Measurements from ENCODE around the gene BICDL2. TPM values are rescaled to one million over a fixed set of nuclear protein-coding genes. Genes with fewer than 3 reads are reported as not detected.

Gene BICDL2
- total and polyA plus RNA-seq, 2 of the 4 experiments (the other 2 are of a cell fraction), result 0.17 to 0.18 TPM

GRCh38 chr16:3045758-3046640 is 9.3 kb upstream of the BICDL2 start, which contains the start of gene MMP25 (continued):
- no peak for TF ChIP-seq RAD21 (IDR thresholded peaks at IDR 0.05; ENCODE audit: low read length)
- no peak for TF ChIP-seq NFE2L2 (IDR thresholded peaks at IDR 0.05; ENCODE audit: low read depth, low read length)

DNA sequence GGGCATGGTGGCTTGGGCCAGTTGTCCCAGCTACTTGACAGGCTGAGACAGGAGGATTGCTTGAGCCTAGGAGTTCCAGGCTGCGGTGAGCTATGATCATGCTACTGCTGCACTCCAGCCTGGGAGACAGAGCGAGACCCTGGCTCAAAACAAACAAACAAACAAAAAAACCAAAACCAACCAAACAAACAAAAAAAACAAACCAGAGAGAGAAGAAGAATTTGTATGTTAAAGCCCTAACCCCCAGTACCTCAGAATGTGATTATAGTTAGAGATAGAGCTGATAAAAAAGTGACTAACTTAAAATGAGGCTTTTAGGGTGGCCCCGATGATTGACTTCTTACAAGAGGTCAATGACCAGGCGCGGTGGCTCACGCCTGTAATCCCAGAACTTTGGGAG is 8.0 kb upstream of the BICDL2 start:
- intact Hi-C loops (cut with micrococcal nuclease), result no loop called here
- Histone ChIP-seq H3K4ac (ENCODE audit: low read depth, low read length) (no peak overlapping the region), H3K27ac (ENCODE audit: insufficient read depth, low read length) (no peak overlapping the region), H3K9me1 (ENCODE audit: insufficient read depth, low read length) (no peaks in the 10 kb centered on the region), H3K27me3 (ENCODE audit: control insufficient read depth, insufficient read depth, low read length) (peaks cover 67% of the 10 kb centered on the region), H3K18ac (ENCODE audit: low read depth, low read length) (no peak overlapping the region), H4K20me1 (ENCODE audit: insufficient read depth, low read length) (no peaks in the 10 kb centered on the region), H3K4me2 (ENCODE audit: low read depth, low read length) (no peak overlapping the region), H2BK5ac (ENCODE audit: low read depth, low read length, poor library complexity, severe bottlenecking) (no peak overlapping the region), H2AK9ac (replicated peaks; ENCODE audit: low read depth, low read length, poor library complexity) (no peak overlapping the region), H3K4me3 (ENCODE audit: insufficient read depth, low read depth, low read length) (no peak overlapping the region), H3K9ac (ENCODE audit: low read depth, low read length) (no peak overlapping the region), H3K79me1 (ENCODE audit: low read depth in 1 of 2, low read length in 2 of 2) (no peaks in the 10 kb centered on the region), H3K4me1 (ENCODE audit: control insufficient read depth, insufficient read depth, low read length) (no peaks in the 10 kb centered on the region; the same call in 1 of the 2 replicates), H2BK20ac (ENCODE audit: low read depth, low read length) (no peak overlapping the region), H4K8ac (ENCODE audit: low read depth in 2 of 2, low read length in 2 of 2) (no peak overlapping the region), H3K14ac (replicated peaks; ENCODE audit: low read depth, low read length) (no peak overlapping the region), H3K56ac (ENCODE audit: extremely low read depth, insufficient read depth, low read length) (no peak overlapping the region), H4K5ac (ENCODE audit: low read depth, low read length) (no peak overlapping the region), H2BK15ac (ENCODE audit: low read depth, low read length) (no peak overlapping the region), H2AK5ac (ENCODE audit: low read depth, low read length) (no peak overlapping the region), H2AFZ (replicated peaks; ENCODE audit: low read length, poor library complexity) (no peak overlapping the region), H4K91ac (ENCODE audit: insufficient read depth, low read depth, low read length) (no peak overlapping the region), H3K23ac (ENCODE audit: low read depth, low read length) (no peak overlapping the region), H2BK120ac (ENCODE audit: low read depth, low read length) (no peak overlapping the region), H3K36me3 (ENCODE audit: control insufficient read depth, insufficient read depth, low read length) (no peaks in the 10 kb centered on the region), H3K9me3 (ENCODE audit: control insufficient read depth, insufficient read depth, low read length) (no peaks in the 10 kb centered on the region; the same call in 1 of the 2 replicates)
- dilution Hi-C loops (cut with HindIII; ENCODE audit: low sequenced_read_pairs, unreplicated experiment), result no loop called here
- ChIA-PET POLR2A (ENCODE audit: unreplicated experiment) (no interaction called here), CTCF (interaction anchor here (1.5 kb wide), 2 partner anchors 13 to 14 kb away, joined by 7 to 8 read pairs; no protein-coding TSS in a partner anchor)
- in situ Hi-C loops (cut with MboI; ENCODE audit: low sequenced_read_pairs), result no loop called here
- ATAC-seq (ENCODE audit: low read depth) (no peak), DNase-seq (no peak)
- no TSS peak for BruUV-seq (replicated peaks)
- TF ChIP-seq SMC3 (IDR thresholded peaks at IDR 0.05; ENCODE audit: low read depth, low read length) (no peak), MAZ (IDR thresholded peaks at IDR 0.05; ENCODE audit: borderline replicate concordance, low read depth, low read length) (no peak), POLR2A (IDR thresholded peaks at IDR 0.05; ENCODE audit: low read depth, low read length) (no peak), ELK1 (IDR thresholded peaks at IDR 0.05; ENCODE audit: borderline replicate concordance, low read depth, low read length) (no peak)
- WGBS, 2 experiments (ENCODE audit: extremely low coverage in 2 of 2, insufficient read length in 1 of 2), result 57% methylated on average over 1 of the region's 6 CpGs; no CpG with 5 or more reads in 1 of the 2 experiments

All from IMR-90 (cell line).